SH-SY5Y (cell line): ENCODE data around the gene POLK.

Source experiments
- GATA2 ChIP-seq: IDR thresholded peaks from 2 replicates; pipeline ENCODE4 v1.6.1; 2011; ENCODE audit warnings: mild to moderate bottlenecking, low read depth, low read length
- GATA3 ChIP-seq: IDR thresholded peaks from 2 replicates; pipeline ENCODE4 v1.6.1; 2011; ENCODE audit warnings: low read depth, mild to moderate bottlenecking, low read length, moderate library complexity

- TF ChIP-seq GATA2 (no peak), GATA3 (no peak)
Observed at GRCh38 chr5:75567710-75568109, 56.0 kb downstream of the POLK start.
